ENCODE measurements around the gene ZFP37. TPM values are rescaled to one million over a fixed set of nuclear protein-coding genes. Genes with fewer than 3 reads are reported as not detected.
"Not testable (repeated sequence)": the region's sequence is repeated elsewhere in the genome, so short reads cannot be mapped to it uniquely, and the experiment has no call there.

ZFP37 gene
- polyA plus RNA-seq (0.24 to 0.72 TPM (median 0.41 TPM) in 3 replicates), polyA minus RNA-seq (0.16 to 0.42 TPM in 2 of 3 replicates, not detected in the other)
- polyA plus RNA-seq (2011; ENCODE audit: low read depth) = 0.36 TPM
- polyA plus RNA-seq (2011; cell fraction: cytosol; rRNA removed) = 0.14 and 0.29 TPM in 2 replicates
- 0.62 and 0.80 TPM in 2 replicates for polyA plus RNA-seq (2011; cell fraction: nucleus; rRNA removed)
- polyA plus RNA-seq (2012; ENCODE audit: low replicate concordance) = 0.28 and 0.41 TPM in 2 replicates
- not detected for polyA minus RNA-seq (2011; cell fraction: cytosol; rRNA and poly(A)+ RNA removed)
- 1.5 TPM in 1 of 2 replicates, not detected in the other for polyA minus RNA-seq (2011; cell fraction: nucleus; rRNA and poly(A)+ RNA removed)

- peaks cover 14% of the 10 kb centered on the region for H3K27me3 ChIP-seq (ENCODE audit: control insufficient read depth, extremely low read depth, insufficient read depth, low read length)
- no peaks in the 10 kb centered on the region for H3K4me1 ChIP-seq (ENCODE audit: control insufficient read depth, extremely low read depth, insufficient read depth, low read length)
- H3K9me1 ChIP-seq (ENCODE audit: control insufficient read depth, extremely low read depth, insufficient read depth, low read length) = no peaks in the 10 kb centered on the region
- dilution Hi-C loops (cut with MboI; ENCODE audit: extremely low pct_ligation_motif_present, low sequenced_read_pairs) = no loop called here
- TF ChIP-seq CTCF (optimal IDR thresholded peaks at IDR 0.05 in 1 of 3, IDR thresholded peaks at IDR 0.05 in 1 of 3, conservative IDR thresholded peaks at IDR 0.05 in 1 of 3; ENCODE audit: extremely low read depth in 1 of 3, insufficient read depth in 2 of 3, low read length in 3 of 3) (no peak), EZH2 (IDR thresholded peaks at IDR 0.05; ENCODE audit: low read length) (no peak)
- no peaks in the 10 kb centered on the region for H3K36me3 ChIP-seq (ENCODE audit: control insufficient read depth in 2 of 2, extremely low read depth in 1 of 2, insufficient read depth in 2 of 2, low read length in 2 of 2)
- H3K4me3 ChIP-seq (ENCODE audit: control insufficient read depth in 2 of 3, extremely low read depth in 1 of 3, insufficient read depth in 2 of 3, low read depth in 1 of 3, low read length in 3 of 3) = peak within 1 kb of the TSS; percentile 69 to 78 (median 76)
- H3K27ac ChIP-seq (ENCODE audit: control insufficient read depth, insufficient read depth, low read length) = no peak within 1 kb of the TSS
- H3K4me2 ChIP-seq (ENCODE audit: control insufficient read depth, extremely low read depth, insufficient read depth, low read depth, low read length) = peak within 1 kb of the TSS; percentile 64
- no peak for FAIRE-seq
- DNase-seq (ENCODE audit: low read depth, low spot score) = peak; percentile 52
- peaks cover 6% of the 10 kb centered on the region for H3K9me3 ChIP-seq (ENCODE audit: control insufficient read depth, low read depth, low read length)
- peak within 1 kb of the TSS; percentile 98 for H2AFZ ChIP-seq (ENCODE audit: control insufficient read depth, low read length)
- H4K20me1 ChIP-seq (ENCODE audit: control insufficient read depth, extremely low read depth, insufficient read depth, low read length) = no peaks in the 10 kb centered on the region
- peak within 1 kb of the TSS; percentile 57 for H3K9ac ChIP-seq (ENCODE audit: control insufficient read depth, extremely low read depth, insufficient read depth, low read length)
- no peaks in the 10 kb centered on the region for H3K79me2 ChIP-seq (ENCODE audit: control insufficient read depth, insufficient read depth, low read length)
Measured at GRCh38 chr9:113056191-113057106, at the start of gene ZFP37. Gene ZFP37 (minus strand): TSS chr9:113056724. CDS start chr9:113056688, 36 bp downstream.

GRCh38 chr9:113105345-113105744, 48.8 kb upstream of the ZFP37 start:
- H3K79me2 ChIP-seq (ENCODE audit: control insufficient read depth, insufficient read depth, low read length); H3K9me3 ChIP-seq (ENCODE audit: control insufficient read depth, low read depth, low read length); DNase-seq (ENCODE audit: low read depth, low spot score); H3K4me1 ChIP-seq (ENCODE audit: control insufficient read depth, extremely low read depth, insufficient read depth, low read length); H4K20me1 ChIP-seq (ENCODE audit: control insufficient read depth, extremely low read depth, insufficient read depth, low read length); H3K27me3 ChIP-seq (ENCODE audit: control insufficient read depth, extremely low read depth, insufficient read depth, low read length); H3K4me3 ChIP-seq (ENCODE audit: control insufficient read depth in 2 of 3, extremely low read depth in 1 of 3, insufficient read depth in 2 of 3, low read depth in 1 of 3, low read length in 3 of 3); H3K27ac ChIP-seq (ENCODE audit: control insufficient read depth, insufficient read depth, low read length); H3K9ac ChIP-seq (ENCODE audit: control insufficient read depth, extremely low read depth, insufficient read depth, low read length); H3K4me2 ChIP-seq (ENCODE audit: control insufficient read depth, extremely low read depth, insufficient read depth, low read depth, low read length); H3K36me3 ChIP-seq (ENCODE audit: control insufficient read depth in 2 of 2, extremely low read depth in 1 of 2, insufficient read depth in 2 of 2, low read length in 2 of 2); H2AFZ ChIP-seq (ENCODE audit: control insufficient read depth, low read length); H3K9me1 ChIP-seq (ENCODE audit: control insufficient read depth, extremely low read depth, insufficient read depth, low read length); dilution Hi-C loops (cut with MboI; ENCODE audit: extremely low pct_ligation_motif_present, low sequenced_read_pairs): not testable (repeated sequence)
- peak; percentile 64 for FAIRE-seq
